HG03097 (cell line): Measurements from ENCODE around the gene PRDM10.
A peak's percentile ranks its signal among the peaks of the same experiment; 100 is the strongest.
"Not testable (repeated sequence)": the region's sequence is repeated elsewhere in the genome, so short reads cannot be mapped to it uniquely, and the experiment has no call there.

ENCODE experiments used
- ATAC-seq: cut with Tn5 transposase; IDR thresholded peaks from one replicate; pipeline ENCODE4 v1.9.1; 2021; ENCODE audit not compliant: unreplicated experiment, low FRiP score

The PRDM10 gene

GRCh38 chr11:130021606-130022005 is 19.0 kb upstream of the PRDM10 start:
- not testable (repeated sequence) for ATAC-seq

DNA sequence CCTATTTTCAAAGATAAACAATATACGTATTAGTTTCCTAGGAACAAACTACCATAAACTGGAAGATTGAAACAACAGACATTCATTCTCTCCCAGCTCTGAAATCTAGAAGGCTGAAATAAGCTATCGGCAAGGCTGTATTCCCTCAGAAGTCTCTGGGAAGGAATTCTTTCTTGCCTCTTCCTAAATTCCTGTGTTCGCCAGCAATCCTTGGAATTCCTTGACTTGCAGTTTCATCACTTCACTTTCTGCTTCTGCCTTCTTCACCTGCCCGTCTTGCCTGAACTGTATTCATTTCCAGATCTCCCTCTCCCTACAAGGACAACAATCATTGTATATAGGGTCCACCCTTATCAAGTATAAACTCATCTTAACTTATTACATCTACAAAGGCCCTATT is 17.7 kb upstream of the PRDM10 start:
- ATAC-seq = no peak

- ATAC-seq = not testable (repeated sequence)
Measured at GRCh38 chr11:130015846-130016245, 13.2 kb upstream of the PRDM10 start.

DNA sequence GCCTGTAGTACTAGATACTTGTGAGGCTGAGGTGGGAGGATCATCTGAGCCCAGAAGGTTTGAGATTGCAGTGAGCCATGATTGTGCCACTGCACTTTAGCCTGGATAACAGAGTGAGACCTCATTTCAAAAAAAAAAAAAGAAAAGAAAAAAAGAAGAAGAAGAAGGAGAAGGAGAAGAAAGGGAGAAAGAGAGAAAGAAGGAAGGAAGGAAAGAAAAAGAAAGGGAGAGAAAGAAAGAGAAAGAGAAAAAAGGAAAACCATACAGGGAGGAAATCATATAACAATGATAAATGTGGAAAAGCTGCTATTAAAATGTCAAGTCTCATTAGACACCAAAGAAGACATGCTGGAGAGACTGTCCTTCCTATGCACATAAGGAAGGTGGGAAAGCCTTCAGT is 5.7 kb upstream of the PRDM10 start:
- ATAC-seq = no peak

GRCh38 chr11:130006929-130007328 is 4.3 kb upstream of the PRDM10 start:
- ATAC-seq = no peak

- ATAC-seq = no peak
Measured at GRCh38 chr11:130003717-130004001, 1.0 kb upstream of the PRDM10 start.

GRCh38 chr11:130002846-130003716 is 446 bp upstream of the PRDM10 start:
- ATAC-seq = peak; percentile 72

DNA sequence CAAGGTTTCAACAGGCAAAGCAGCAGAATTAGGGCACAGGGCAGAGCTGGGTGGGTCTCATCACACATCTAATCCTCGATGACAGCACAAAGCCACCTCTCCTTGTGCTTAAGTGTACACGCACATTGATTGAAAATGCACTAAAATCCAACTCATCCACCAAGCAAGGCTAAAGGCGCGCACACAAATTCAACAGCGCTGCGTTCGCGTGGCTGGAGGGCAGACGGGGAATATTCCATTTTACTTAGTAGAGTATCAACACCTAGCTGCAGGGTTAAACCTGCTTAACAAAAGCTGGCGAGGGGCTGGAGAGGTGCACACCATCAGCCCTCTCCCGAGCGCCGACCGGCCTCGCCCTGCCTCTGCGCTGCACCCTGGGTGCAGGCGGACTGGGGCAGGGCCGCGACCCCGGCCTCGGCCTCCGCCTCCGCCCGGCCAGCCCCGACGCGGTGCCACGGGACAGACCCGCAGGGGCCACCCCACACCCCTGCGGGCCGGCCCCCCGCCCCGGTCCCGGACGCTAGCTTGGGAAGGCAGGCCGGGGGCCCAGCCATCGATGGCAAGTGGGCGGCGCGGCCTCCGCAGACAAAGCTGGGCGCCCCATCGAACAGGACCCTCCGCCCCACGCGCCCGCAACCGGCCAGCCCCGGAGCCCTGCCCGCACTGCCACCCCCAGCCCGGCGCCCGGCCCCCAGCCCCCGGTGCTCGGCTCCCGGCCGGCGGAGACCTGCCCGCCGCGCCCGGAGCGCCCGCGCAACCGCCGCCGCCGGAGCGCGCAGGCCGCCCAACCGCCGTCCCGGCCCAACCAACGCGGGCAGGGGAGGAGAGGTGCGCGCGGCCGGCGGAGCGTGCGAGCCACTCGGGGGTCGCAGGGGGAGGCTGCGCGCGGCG is 929 bp downstream of the PRDM10 start:
- ATAC-seq = peak; percentile 25

DNA sequence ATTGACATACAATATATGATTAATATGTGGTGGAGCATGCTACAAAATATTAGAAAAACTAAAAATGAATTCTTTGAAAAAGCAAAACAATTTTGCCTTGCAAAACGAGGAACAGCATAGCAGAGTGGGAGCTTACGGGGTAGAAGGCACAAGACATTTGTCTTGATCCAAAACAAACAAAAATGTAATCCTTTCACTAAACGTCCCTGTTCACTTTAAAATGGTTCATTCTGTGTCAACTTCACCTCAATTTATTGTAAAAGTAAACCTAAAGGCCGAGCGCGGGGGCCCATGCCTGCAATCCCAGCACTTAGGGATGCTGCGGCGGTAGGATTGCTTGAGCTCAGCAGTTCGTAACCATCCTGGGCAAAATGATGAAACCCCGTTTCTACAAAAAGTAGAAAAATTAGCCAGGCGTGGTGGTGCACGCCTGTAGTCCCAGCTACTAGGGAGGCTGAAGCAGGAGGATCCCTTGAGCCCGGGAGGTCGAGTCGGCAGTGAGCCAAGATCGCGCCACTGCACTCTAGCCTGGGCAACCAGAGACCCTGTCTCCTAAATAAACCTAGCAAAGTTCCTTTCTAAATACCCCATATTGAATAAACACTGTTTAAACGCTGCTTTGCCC is 2.0 kb downstream of the PRDM10 start:
- ATAC-seq = no peak

DNA sequence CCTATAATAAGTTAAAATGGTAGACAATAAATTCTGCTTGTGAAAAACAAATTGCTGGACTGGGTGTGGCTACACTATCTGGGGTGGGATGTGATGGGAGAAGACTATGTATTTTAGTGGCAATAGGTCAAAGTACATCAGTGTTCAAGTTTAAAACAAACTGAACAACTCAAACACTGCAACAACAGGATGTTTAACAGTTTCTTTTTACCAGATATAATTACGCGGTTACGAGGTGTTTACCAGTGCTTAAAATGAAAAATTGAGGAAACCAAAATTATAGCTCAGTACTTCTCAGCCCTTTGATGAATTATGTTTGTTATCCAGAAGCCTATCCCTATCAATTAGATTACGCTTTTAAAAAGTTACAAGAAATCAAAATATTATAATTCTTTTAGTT is 3.2 kb downstream of the PRDM10 start:
- ATAC-seq = no peak

- no peak for ATAC-seq
Measured at GRCh38 chr11:129998905-129999304, 3.7 kb downstream of the PRDM10 start.

- no peak for ATAC-seq
Measured at GRCh38 chr11:129998107-129998506, 4.5 kb downstream of the PRDM10 start.

- ATAC-seq = no peak
Measured at GRCh38 chr11:129997513-129997912, 5.1 kb downstream of the PRDM10 start.

- no peak for ATAC-seq
Measured at GRCh38 chr11:129996113-129996870, 6.3 kb downstream of the PRDM10 start.

DNA sequence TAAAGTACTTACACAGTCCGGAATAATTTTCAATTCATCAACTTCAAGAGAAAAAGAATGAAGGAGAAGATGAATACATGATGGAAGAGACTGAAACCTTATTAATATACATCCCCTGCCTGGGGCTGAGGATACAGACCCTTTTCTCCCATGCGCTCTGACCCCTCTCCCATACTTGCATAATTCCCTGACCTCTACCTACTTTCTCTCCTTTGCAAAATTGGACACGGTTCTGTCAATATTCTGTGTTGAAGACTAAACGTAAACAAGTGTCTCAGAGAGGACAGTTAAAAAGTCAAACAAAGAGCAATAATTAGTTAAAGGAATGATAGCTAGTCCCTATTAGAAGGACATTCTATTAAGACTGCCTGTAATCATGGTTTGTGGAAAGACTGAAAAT is 7.5 kb downstream of the PRDM10 start:
- ATAC-seq = no peak

DNA sequence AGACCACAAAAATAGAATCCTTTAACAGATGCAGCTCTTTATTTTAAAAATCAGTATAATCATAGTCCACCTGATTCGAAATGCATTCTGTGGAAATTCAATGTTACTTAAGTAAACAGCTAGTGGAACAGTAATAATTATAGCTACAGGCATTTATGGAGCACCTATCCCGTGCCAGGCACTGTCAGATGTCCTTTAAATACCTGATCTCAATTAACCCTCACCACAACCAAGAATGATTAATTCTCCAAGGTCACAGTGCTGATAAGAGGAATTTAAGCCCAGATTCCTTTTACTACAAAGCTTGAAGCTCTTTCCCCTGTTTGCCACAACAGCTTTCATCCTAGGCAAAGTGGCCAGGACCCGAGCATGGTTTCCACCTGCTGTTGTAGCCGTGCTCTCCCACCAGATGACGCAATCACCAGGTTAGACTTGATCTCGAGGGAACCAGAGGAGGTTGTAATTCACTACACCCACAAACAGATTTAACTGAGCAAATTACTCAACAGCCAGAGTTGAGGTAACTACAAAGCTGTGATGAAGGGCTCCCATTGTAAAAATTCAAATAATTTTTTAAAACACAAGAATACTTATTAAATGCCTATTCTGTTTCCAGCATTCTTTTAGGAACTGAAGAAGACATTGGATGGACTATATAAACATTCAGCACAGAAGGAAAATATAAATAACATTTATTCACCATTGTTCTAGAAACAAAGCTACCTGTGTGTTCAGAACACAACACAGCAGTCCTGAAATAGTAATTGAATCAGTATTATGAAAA is 10.3 kb downstream of the PRDM10 start:
- ATAC-seq = peak; percentile 60

GRCh38 chr11:129989149-129989813 is 13.4 kb downstream of the PRDM10 start:
- no peak for ATAC-seq

- no peak for ATAC-seq
Measured at GRCh38 chr11:129987950-129988349, 14.7 kb downstream of the PRDM10 start.

- ATAC-seq = no peak
Measured at GRCh38 chr11:129985823-129986222, 16.8 kb downstream of the PRDM10 start.
